Measurements from ENCODE around the gene MAMLD1. TPM values are rescaled to one million over a fixed set of nuclear protein-coding genes. Genes with fewer than 3 reads are reported as not detected.

The MAMLD1 gene
- total and polyA plus RNA-seq, 2 donors (not counting 3 experiments of a cell fraction or from before 2014, with no cell fraction given): 2.5 to 5.6 TPM

GRCh38 chrX:150323020-150323419 is 40.1 kb upstream of the MAMLD1 start:
- Histone ChIP-seq H3K4me3 (replicated peaks in 1 of 3; ENCODE audit: insufficient read depth in 1 of 3, low read depth in 1 of 3, low read length in 3 of 3) (no peak overlapping the region), H3K27me3 (ENCODE audit: control insufficient read depth in 2 of 2, insufficient read depth in 2 of 2, low read length in 2 of 2) (no peaks in the 10 kb centered on the region), H3K4me2 (ENCODE audit: insufficient read depth, low read length) (no peak overlapping the region), H4K20me1 (replicated peaks; ENCODE audit: control insufficient read depth, extremely low read depth, insufficient read depth, low read length) (no peaks in the 10 kb centered on the region), H3K9ac (replicated peaks; ENCODE audit: extremely low read depth, insufficient read depth, low read length) (no peak overlapping the region), H2AFZ (ENCODE audit: low read depth, low read length) (no peak overlapping the region), H3K36me3 (ENCODE audit: control insufficient read depth in 2 of 2, extremely low read depth in 1 of 2, insufficient read depth in 2 of 2, low read length in 2 of 2) (no peaks in the 10 kb centered on the region), H3K79me2 (ENCODE audit: control insufficient read depth, insufficient read depth, low read length) (no peaks in the 10 kb centered on the region), H3K27ac (ENCODE audit: insufficient read depth, low read depth, low read length) (no peak overlapping the region), H3K9me3 (replicated peaks; ENCODE audit: control insufficient read depth, insufficient read depth, low read length) (no peaks in the 10 kb centered on the region), H3K9me1 (replicated peaks; ENCODE audit: control insufficient read depth, extremely low read depth, insufficient read depth, low read length) (no peaks in the 10 kb centered on the region), H3K4me1 (ENCODE audit: control insufficient read depth, extremely low read depth, insufficient read depth, low read length) (peaks cover 31% of the 10 kb centered on the region)
- CTCF ChIA-PET: no interaction called here
- POLR2A ChIA-PET: no interaction called here
- no TSS peak for BruUV-seq (replicated peaks)
- no peak for FAIRE-seq
- intact Hi-C loops (cut with micrococcal nuclease) (no loop called here), dilution Hi-C loops (cut with MboI; ENCODE audit: extremely low pct_ligation_motif_present, low sequenced_read_pairs) (no loop called here)
- TF ChIP-seq JUN (IDR thresholded peaks at IDR 0.05; ENCODE audit: borderline replicate concordance, insufficient read depth, insufficient read length, low read depth): no peak
- TF ChIP-seq CTCF (IDR thresholded peaks at IDR 0.05; ENCODE audit: extremely low read depth in 1 of 2, insufficient read depth in 1 of 2, low read depth in 1 of 2, low read length in 2 of 2): no peak
- no peak for TF ChIP-seq MYC (IDR thresholded peaks at IDR 0.05; ENCODE audit: low read depth, low read length)
- no peak for TF ChIP-seq GATA2 (IDR thresholded peaks at IDR 0.05; ENCODE audit: insufficient read depth, insufficient read length, low read depth, low read length)
- TF ChIP-seq FOS (IDR thresholded peaks at IDR 0.05; ENCODE audit: borderline replicate concordance, insufficient read depth, low read length): no peak
- no peak for TF ChIP-seq POLR2A (IDR thresholded peaks at IDR 0.05; ENCODE audit: low read depth, low read length)
- TF ChIP-seq POLR2AphosphoS5 (IDR thresholded peaks at IDR 0.05; ENCODE audit: insufficient read depth, low read depth, low read length): no peak
- DNase-seq (ENCODE audit: low read depth, low spot score): no peak

Data from endothelial cell of umbilical vein (primary cell).